SU-DHL-6 (cell line): ENCODE results near the gene SPINDOC.

ENCODE experiments used
- H2AFZ ChIP-seq: fragments of 200-600 bp; sonication (generic); 2 replicates; pipeline ENCODE4 v1.6.1; 2014; ENCODE audit warnings: low read depth, mild to moderate bottlenecking, moderate library complexity, mixed read lengths, antibody characterized with exemption, low read length; ENCODE audit not compliant: severe bottlenecking
- H3F3A ChIP-seq: fragments of 200-600 bp; shearing (Covaris generic); 2 replicates; pipeline ENCODE4 v1.6.0; 2016; ENCODE audit warnings: antibody characterized with exemption, mild to moderate bottlenecking; ENCODE audit not compliant: insufficient read depth
- H3K27ac ChIP-seq: fragments of 200-600 bp; sonication (generic); 2 replicates; pipeline ENCODE4 v1.5.1; 2016; ENCODE audit warnings: low read depth, mild to moderate bottlenecking, low read length, moderate library complexity, mixed read lengths
- H3K27me3 ChIP-seq: fragments of 200-600 bp; sonication (generic), shearing (Covaris generic); 2 replicates; pipeline ENCODE4 v1.6.0; 2014; ENCODE audit warnings: mild to moderate bottlenecking, low read length
- H3K36me3 ChIP-seq: fragments of 200-600 bp; sonication (generic); 2 replicates; pipeline ENCODE4 v1.6.1; 2014; ENCODE audit warnings: mild to moderate bottlenecking, low read length, mixed read lengths
- H3K4me2 ChIP-seq: fragments of 300-600, 200-600 bp; shearing (Covaris generic), sonication (generic); 2 replicates; pipeline ENCODE4 v1.6.0; 2014; ENCODE audit warnings: low read length, low read depth, mild to moderate bottlenecking; ENCODE audit not compliant: poor library complexity, severe bottlenecking
- H3K4me3 ChIP-seq: fragments of 200-600 bp; sonication (generic); 2 replicates; pipeline ENCODE4 v1.5.1; 2014; ENCODE audit warnings: antibody characterized with exemption, low read length, mild to moderate bottlenecking, mixed read lengths; ENCODE audit not compliant: insufficient read depth, poor library complexity, severe bottlenecking
- H3K79me2 ChIP-seq: fragments of 200-600 bp; sonication (generic); 2 replicates; pipeline ENCODE4 v1.6.1; 2014; ENCODE audit warnings: mild to moderate bottlenecking, low read length, moderate library complexity; ENCODE audit not compliant: insufficient read depth
- H3K9ac ChIP-seq: fragments of 200-600 bp; sonication (generic); 2 replicates; pipeline ENCODE4 v1.7.0; 2014; ENCODE audit warnings: mild to moderate bottlenecking, low read length
- H3K9me2 ChIP-seq: fragments of 200-600 bp; sonication (generic); replicated peaks from 2 replicates; pipeline ENCODE4 v1.6.1; 2014; ENCODE audit warnings: low read length; ENCODE audit not compliant: insufficient read depth
- H3K9me3 ChIP-seq: fragments of 200-600 bp; sonication (generic); 2 replicates; pipeline ENCODE4 v1.6.1; 2014; ENCODE audit warnings: low read length, mixed read lengths; ENCODE audit not compliant: insufficient read depth
- H4K20me1 ChIP-seq: fragments of 200-600 bp; sonication (generic); 2 replicates; pipeline ENCODE4 v1.6.1; 2014; ENCODE audit warnings: low read depth, mild to moderate bottlenecking, antibody characterized with exemption, low read length, moderate library complexity, mixed read lengths
- EZH2phosphoT487 ChIP-seq: fragments of 200-600 bp; sonication (generic), shearing (Covaris generic); conservative IDR thresholded peaks from 2 replicates; pipeline ENCODE4 v1.6.1; 2018; ENCODE audit warnings: mild to moderate bottlenecking, antibody characterized with exemption, low read length, moderate library complexity, mixed read lengths
- TF ChIP-seq, protein P1 (sequence below): fragments of 200-600 bp; sonication (generic); IDR thresholded peaks from one replicate; pipeline ENCODE4 v1.5.1; 2017; ENCODE audit warnings: antibody characterized with exemption, mild to moderate bottlenecking, low read length, moderate library complexity; ENCODE audit not compliant: insufficient read depth, poor library complexity, severe bottlenecking

SPINDOC gene

DNA sequence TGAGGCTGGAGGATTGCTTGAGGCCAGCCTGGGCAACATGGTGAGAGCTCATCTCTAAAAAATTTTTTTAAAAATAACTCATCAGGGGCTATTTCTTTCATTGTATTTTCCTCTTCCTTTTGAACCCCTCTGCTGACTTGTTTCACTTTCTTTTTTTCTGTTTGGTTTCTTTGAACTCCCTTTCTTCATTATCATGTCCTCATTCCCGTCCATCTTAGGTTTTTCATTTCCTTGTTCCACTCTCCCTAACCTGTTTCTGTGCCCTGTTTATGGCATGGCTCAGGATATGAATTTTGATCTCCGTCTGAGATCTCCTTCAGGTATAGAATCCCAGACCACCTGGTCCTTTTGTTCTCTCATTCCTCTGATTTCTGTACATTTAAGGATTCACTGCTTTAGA is 38.1 kb downstream of the SPINDOC start:
- Histone ChIP-seq H4K20me1 (0 out of 2 replicates have a peak, but pooled peaks cover 4% of the 10 kb centered on the region), H3F3A (peaks cover 15% of the 10 kb centered on the region), H3K9me2 (no peaks in the 10 kb centered on the region), H3K4me3 (no peak overlapping the region), H3K27me3 (no peaks in the 10 kb centered on the region), H3K27ac (no peak overlapping the region), H3K79me2 (peaks cover 85% of the 10 kb centered on the region), H3K9ac (no peak overlapping the region), H2AFZ (no peak overlapping the region), H3K9me3 (no peaks in the 10 kb centered on the region), H3K36me3 (peaks cover 4% of the 10 kb centered on the region; the same call in 1 of the 2 replicates), H3K4me2 (no peak overlapping the region)
- no peak for TF ChIP-seq EZH2phosphoT487
- TF ChIP-seq, protein P1, sequence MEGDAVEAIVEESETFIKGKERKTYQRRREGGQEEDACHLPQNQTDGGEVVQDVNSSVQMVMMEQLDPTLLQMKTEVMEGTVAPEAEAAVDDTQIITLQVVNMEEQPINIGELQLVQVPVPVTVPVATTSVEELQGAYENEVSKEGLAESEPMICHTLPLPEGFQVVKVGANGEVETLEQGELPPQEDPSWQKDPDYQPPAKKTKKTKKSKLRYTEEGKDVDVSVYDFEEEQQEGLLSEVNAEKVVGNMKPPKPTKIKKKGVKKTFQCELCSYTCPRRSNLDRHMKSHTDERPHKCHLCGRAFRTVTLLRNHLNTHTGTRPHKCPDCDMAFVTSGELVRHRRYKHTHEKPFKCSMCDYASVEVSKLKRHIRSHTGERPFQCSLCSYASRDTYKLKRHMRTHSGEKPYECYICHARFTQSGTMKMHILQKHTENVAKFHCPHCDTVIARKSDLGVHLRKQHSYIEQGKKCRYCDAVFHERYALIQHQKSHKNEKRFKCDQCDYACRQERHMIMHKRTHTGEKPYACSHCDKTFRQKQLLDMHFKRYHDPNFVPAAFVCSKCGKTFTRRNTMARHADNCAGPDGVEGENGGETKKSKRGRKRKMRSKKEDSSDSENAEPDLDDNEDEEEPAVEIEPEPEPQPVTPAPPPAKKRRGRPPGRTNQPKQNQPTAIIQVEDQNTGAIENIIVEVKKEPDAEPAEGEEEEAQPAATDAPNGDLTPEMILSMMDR = no peak

DNA sequence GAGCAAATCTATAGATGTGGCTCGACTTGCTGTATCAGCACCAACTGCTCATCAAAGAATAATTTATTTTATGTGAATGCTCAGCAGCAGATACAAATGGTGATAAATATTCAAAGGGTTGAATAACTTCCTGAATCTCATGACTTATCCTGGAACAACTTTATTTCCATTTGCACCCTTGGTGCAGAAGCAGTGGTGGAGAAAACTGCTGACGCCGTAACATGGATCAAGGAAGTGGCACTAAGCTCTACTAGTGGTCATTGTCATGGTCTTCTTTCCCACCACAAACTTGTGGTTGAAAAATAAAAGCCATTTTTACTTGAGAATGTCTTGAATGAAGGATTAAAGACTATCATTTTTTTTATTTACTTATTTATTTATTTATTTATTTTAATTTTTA is 40.2 kb downstream of the SPINDOC start:
- Histone ChIP-seq H3K36me3 (peaks cover 4% of the 10 kb centered on the region; the same call in 1 of the 2 replicates), H3K9me3 (no peaks in the 10 kb centered on the region), H3K4me3 (no peak overlapping the region), H3K9ac (no peak overlapping the region), H3K27ac (no peak overlapping the region), H2AFZ (no peak overlapping the region), H3K79me2 (peaks cover 87% of the 10 kb centered on the region), H3F3A (peaks cover 15% of the 10 kb centered on the region), H4K20me1 (0 out of 2 replicates have a peak, but pooled peaks cover 4% of the 10 kb centered on the region), H3K27me3 (no peaks in the 10 kb centered on the region), H3K9me2 (no peaks in the 10 kb centered on the region), H3K4me2 (no peak overlapping the region)
- no peak for TF ChIP-seq EZH2phosphoT487
- TF ChIP-seq, protein P1 = no peak

DNA sequence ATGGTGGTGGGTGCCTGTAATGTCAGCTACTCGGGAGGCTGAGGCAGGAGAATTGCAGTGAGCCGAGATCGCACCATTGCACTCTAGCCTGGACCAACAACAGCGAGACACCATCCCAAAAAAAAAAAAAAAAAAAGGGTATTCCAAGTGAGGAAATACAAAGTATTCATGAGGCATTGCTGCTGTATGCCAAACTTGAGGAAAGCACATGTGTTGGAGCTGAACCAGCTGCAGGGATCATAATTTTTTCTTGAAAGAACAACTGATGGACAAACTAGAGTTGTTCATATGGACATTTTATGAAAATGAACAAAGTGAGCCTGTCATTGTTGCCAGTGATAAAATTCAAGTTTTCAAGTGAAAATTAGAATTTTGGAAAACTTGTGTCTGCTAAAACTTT is 41.4 kb downstream of the SPINDOC start:
- peaks cover 3% of the 10 kb centered on the region; the same call in 1 of the 2 replicates for H4K20me1 ChIP-seq

More for the DNA sequence above, 41.4 kb downstream of the SPINDOC start:
- TF ChIP-seq, protein P1 = no peak
- TF ChIP-seq EZH2phosphoT487 = no peak
- Histone ChIP-seq H3K9me3 (no peaks in the 10 kb centered on the region), H3K9me2 (no peaks in the 10 kb centered on the region), H3K4me2 (no peak overlapping the region), H2AFZ (no peak overlapping the region), H3K4me3 (no peak overlapping the region), H3K27me3 (no peaks in the 10 kb centered on the region), H3K79me2 (peaks cover 88% of the 10 kb centered on the region), H3K27ac (no peak overlapping the region), H3K9ac (no peak overlapping the region), H3K36me3 (peaks cover 4% of the 10 kb centered on the region; the same call in 1 of the 2 replicates), H3F3A (peaks cover 15% of the 10 kb centered on the region)
